H1 (cell line): Measurements from ENCODE around the gene PHACTR1. TPM values are rescaled to one million over a fixed set of nuclear protein-coding genes. Genes with fewer than 3 reads are reported as not detected.

Experiments
- CTCF ChIA-PET: fragments of 300-600 bp; sonication (Branson Sonifier 250); formaldehyde crosslinking; loops from one replicate; lab custom pipeline; 2021; ENCODE audit not compliant: partially characterized antibody; lab: Charles Lee
- POLR2A ChIA-PET: fragments of 300-600 bp; sonication (Branson Sonifier 250); formaldehyde crosslinking; loops from one replicate; lab custom pipeline; 2021; ENCODE audit warnings: inconsistent platforms; ENCODE audit not compliant: partially characterized antibody; lab: Charles Lee
- DNase-seq, 2 experiments: peaks; one replicate each; pipeline versions ENCODE4 v3.0.0 to v3.0.0-alpha.2; 2010 to 2022; ENCODE audit warnings: low spot score in 2 of 2, low read depth in 1 of 2, mixed read lengths in 1 of 2
- FAIRE-seq: peaks from 2 replicates; lab custom pipeline; 2011; peaks lifted over from hg19 to GRCh38; lab: Jason Lieb, UNC
- H2AFZ ChIP-seq: 2 replicates; pipeline ENCODE4 v1.8.1; 2012; ENCODE audit warnings: low read length, inconsistent platforms
- H2AK5ac ChIP-seq: 2 replicates; pipeline ENCODE4 v1.6.1; 2013; ENCODE audit warnings: low read depth, low read length
- H2BK120ac ChIP-seq: replicated peaks from 2 replicates; pipeline ENCODE3; 2013; ENCODE audit warnings: low read depth, low read length, inconsistent platforms
- H2BK12ac ChIP-seq: 2 replicates; pipeline ENCODE4 v1.6.1; 2013; ENCODE audit warnings: low read depth, low read length
- H2BK15ac ChIP-seq: 2 replicates; pipeline ENCODE4 v1.6.1; 2013; ENCODE audit warnings: low read length
- H2BK20ac ChIP-seq: 2 replicates; pipeline ENCODE4 v1.6.1; 2013; ENCODE audit warnings: low read length
- H2BK5ac ChIP-seq: 2 replicates; pipeline ENCODE4 v1.6.1; 2013; ENCODE audit warnings: low read depth, low read length
- H3K14ac ChIP-seq: 2 replicates; pipeline ENCODE4 v1.6.1; 2013; ENCODE audit warnings: inconsistent platforms; ENCODE audit not compliant: insufficient read length
- H3K18ac ChIP-seq: 2 replicates; pipeline ENCODE4 v1.6.1; 2013; ENCODE audit warnings: low read length; ENCODE audit errors: extremely low read depth
- H3K23ac ChIP-seq: 2 replicates; pipeline ENCODE4 v1.6.1; 2013; ENCODE audit warnings: inconsistent platforms; ENCODE audit not compliant: insufficient read length
- H3K23me2 ChIP-seq: 2 replicates; pipeline ENCODE4 v1.6.1; 2013; ENCODE audit warnings: low read depth, low read length
- H3K27ac ChIP-seq: 2 replicates; pipeline ENCODE4 v1.6.1; 2011; ENCODE audit warnings: low read depth, low read length, inconsistent platforms
- H3K27me3 ChIP-seq, 4 experiments: replicated peaks in 1 of 4; 1 replicate in 1 of 4; 2 replicates in 3 of 4; pipeline versions ENCODE4 v1.6.1 to v1.8.1; 2011 to 2013; ENCODE audit warnings: low read length in 3 of 4, mild to moderate bottlenecking in 3 of 4, inconsistent platforms in 2 of 4, mixed read lengths in 2 of 4, moderate library complexity in 1 of 4; ENCODE audit not compliant: control insufficient read depth in 3 of 4, insufficient read depth in 3 of 4; ENCODE audit errors: extremely low read depth in 1 of 4
- H3K36me3 ChIP-seq, 4 experiments: 2 replicates each; pipeline versions ENCODE4 v1.6.1 to v1.8.1; 2011 to 2013; ENCODE audit warnings: mild to moderate bottlenecking in 4 of 4, low read length in 3 of 4, moderate library complexity in 2 of 4, control low read depth in 1 of 4, inconsistent platforms in 1 of 4; ENCODE audit not compliant: insufficient read depth in 4 of 4, control insufficient read depth in 2 of 4
- H3K4ac ChIP-seq: replicated peaks from 2 replicates; pipeline ENCODE3; 2013; ENCODE audit warnings: low read length, low read depth, mixed read lengths, inconsistent platforms; ENCODE audit not compliant: insufficient read length
- H3K4me1 ChIP-seq, 4 experiments: replicated peaks in 1 of 4; 1 replicate in 1 of 4; 2 replicates in 3 of 4; pipeline versions ENCODE4 v1.6.1 to v1.8.1; 2011 to 2013; ENCODE audit warnings: low read length in 3 of 4, inconsistent platforms in 2 of 4, mixed read lengths in 1 of 4; ENCODE audit not compliant: insufficient read depth in 4 of 4, control insufficient read depth in 3 of 4
- H3K4me2 ChIP-seq, 2 experiments: 2 replicates each; pipeline versions ENCODE4 v1.6.1 to v1.8.1; 2011 to 2013; ENCODE audit warnings: low read depth in 2 of 2, low read length in 2 of 2, control low read depth in 1 of 2, inconsistent platforms in 1 of 2, mild to moderate bottlenecking in 1 of 2; ENCODE audit not compliant: insufficient read depth in 1 of 2
- H3K4me3 ChIP-seq, 4 experiments: fragments of 200-600, 300-600 bp in 1 of 4; sonication (generic), shearing (Covaris generic), sonication (Bioruptor Twin) in 1 of 4; 2 replicates each; pipeline versions ENCODE4 v1.5.1 to v1.8.1; 2011 to 2016; ENCODE audit warnings: low read length in 4 of 4, low read depth in 3 of 4, control low read depth in 2 of 4, inconsistent platforms in 2 of 4, mild to moderate bottlenecking in 2 of 4, mixed read lengths in 1 of 4, moderate library complexity in 1 of 4; ENCODE audit not compliant: insufficient read depth in 2 of 4; ENCODE audit errors: extremely low read depth in 1 of 4
- H3K56ac ChIP-seq: replicated peaks from 2 replicates; pipeline ENCODE3; 2013; ENCODE audit warnings: low read depth, mild to moderate bottlenecking, mixed read lengths, low read length, inconsistent platforms; ENCODE audit not compliant: insufficient read length
- H3K79me1 ChIP-seq: 2 replicates; pipeline ENCODE4 v1.6.1; 2013; ENCODE audit warnings: low read depth, low read length, control low read depth
- H3K79me2 ChIP-seq, 2 experiments: 2 replicates each; pipeline versions ENCODE4 v1.6.1 to v1.8.1; 2012 to 2013; ENCODE audit warnings: low read length in 2 of 2, mild to moderate bottlenecking in 2 of 2, inconsistent platforms in 1 of 2; ENCODE audit not compliant: insufficient read depth in 2 of 2, control insufficient read depth in 1 of 2
- H3K9ac ChIP-seq, 4 experiments: replicated peaks in 1 of 4; 1 replicate in 1 of 4; 2 replicates in 3 of 4; pipeline versions ENCODE4 v1.6.1 to v1.8.1; 2011 to 2013; ENCODE audit warnings: low read depth in 3 of 4, low read length in 3 of 4, control low read depth in 2 of 4, mild to moderate bottlenecking in 2 of 4, moderate library complexity in 2 of 4, inconsistent platforms in 1 of 4; ENCODE audit errors: extremely low read depth in 1 of 4
- H3K9me3 ChIP-seq, 2 experiments: 2 replicates each; pipeline versions ENCODE4 v1.6.1 to v1.8.1; 2012 to 2013; ENCODE audit warnings: mild to moderate bottlenecking in 2 of 2, moderate library complexity in 2 of 2, control low read depth in 1 of 2, inconsistent platforms in 1 of 2, low read depth in 1 of 2, low read length in 1 of 2, mixed read lengths in 1 of 2; ENCODE audit not compliant: insufficient read depth in 2 of 2
- H4K20me1 ChIP-seq, 2 experiments: replicated peaks in 1 of 2; 2 replicates each; pipeline versions ENCODE3 to v1.8.1; 2011 to 2013; ENCODE audit warnings: inconsistent platforms in 2 of 2, low read length in 2 of 2, mild to moderate bottlenecking in 1 of 2; ENCODE audit not compliant: insufficient read depth in 2 of 2, control insufficient read depth in 1 of 2
- H4K5ac ChIP-seq: 2 replicates; pipeline ENCODE4 v1.6.1; 2013; ENCODE audit warnings: low read length, low read depth, mixed read lengths, inconsistent platforms; ENCODE audit not compliant: insufficient read length
- H4K8ac ChIP-seq: 2 replicates; pipeline ENCODE4 v1.8.0; 2013; ENCODE audit warnings: mild to moderate bottlenecking, moderate library complexity, low read length, inconsistent platforms; ENCODE audit not compliant: insufficient read depth; ENCODE audit errors: extremely low read depth
- H4K91ac ChIP-seq: replicated peaks from 2 replicates; pipeline ENCODE3; 2013; ENCODE audit warnings: low read length, mixed read lengths, inconsistent platforms; ENCODE audit not compliant: insufficient read length
- BRCA1 ChIP-seq: IDR thresholded peaks from 2 replicates; pipeline ENCODE4 v1.6.1; 2012; ENCODE audit warnings: low read depth, low read length, improper control_type of control experiment
- CBX5 ChIP-seq: fragments of 300-800, 300-1000 bp; sonication (generic); IDR thresholded peaks from 2 replicates; pipeline ENCODE4 v1.7.1; 2016; ENCODE audit warnings: antibody characterized with exemption, low read length, low read depth
- HDAC6 ChIP-seq: IDR thresholded peaks from one replicate; pipeline ENCODE4 v1.7.1; 2012; ENCODE audit warnings: low read depth, mild to moderate bottlenecking, inconsistent platforms, low read length, moderate library complexity
- KDM5A ChIP-seq: fragments of 200-600 bp; IDR thresholded peaks from 2 replicates; pipeline ENCODE4 v1.7.1; 2012; ENCODE audit warnings: mild to moderate bottlenecking, low read length, inconsistent platforms, mixed read lengths
- NANOG ChIP-seq: IDR thresholded peaks from 2 replicates; pipeline ENCODE4 v1.6.1; 2011; ENCODE audit warnings: low read length, low read depth, mild to moderate bottlenecking, inconsistent platforms; ENCODE audit not compliant: insufficient read depth, poor library complexity, severe bottlenecking
- RAD21 ChIP-seq, 2 experiments: IDR thresholded peaks in 1 of 2; conservative IDR thresholded peaks in 1 of 2; 2 replicates each; pipeline ENCODE4 v1.6.1; 2011; ENCODE audit warnings: low read depth in 2 of 2, low read length in 2 of 2, improper control_type of control experiment in 1 of 2, inconsistent platforms in 1 of 2, mild to moderate bottlenecking in 1 of 2, moderate library complexity in 1 of 2
- WGBS, 2 experiments: shearing (Covaris generic) in 1 of 2; methylation state at CpG; one replicate each; pipeline versions ENCODE4 v1.1.6 to v1.1.7; 2013 to 2015; ENCODE audit warnings: low lambda C conversion rate in 2 of 2, mixed read lengths in 2 of 2, inconsistent platforms in 1 of 2, low coverage in 1 of 2, missing lambda C conversion rate in 1 of 2; ENCODE audit not compliant: insufficient replicate concordance in 2 of 2, insufficient coverage in 1 of 2, insufficient read length in 1 of 2; ENCODE audit errors: extremely low coverage in 1 of 2, missing lambda C conversion rate in 1 of 2; 5-methylcytosine and 5-hydroxymethylcytosine counted together
- polyA plus RNA-seq, 7 experiments: library from polyadenylated mRNA; depleted of rRNA in 3 of 7; stranded (reverse) in 5 of 7; unstranded in 2 of 7; fragments of >200 nt in 5 of 7; fragments of 200-250 nt in 2 of 7; gene quantifications; 1 replicate in 5 of 7; 2 replicates in 1 of 7; 4 replicates in 1 of 7; pipeline versions ENCODE4 v1.2.1 to v1.2.3, GENCODE V29; 2011 to 2013; ENCODE audit warnings: missing spikeins in 2 of 7, mixed read lengths in 2 of 7
- total RNA-seq: library from RNA; stranded (reverse); fragmentation: NEBNext Ultra II Directional; extraction: Animal tissue kit (Norgen Biotek cat#: 25700); gene quantifications from 2 replicates; pipeline ENCODE4 v1.2.1, GENCODE V29; 2021

Gene PHACTR1
- total and polyA plus RNA-seq, 2 of the 8 experiments (the other 6 are each of a cell fraction or from before 2014, with no cell fraction given): 3.9 to 17.1 TPM

DNA sequence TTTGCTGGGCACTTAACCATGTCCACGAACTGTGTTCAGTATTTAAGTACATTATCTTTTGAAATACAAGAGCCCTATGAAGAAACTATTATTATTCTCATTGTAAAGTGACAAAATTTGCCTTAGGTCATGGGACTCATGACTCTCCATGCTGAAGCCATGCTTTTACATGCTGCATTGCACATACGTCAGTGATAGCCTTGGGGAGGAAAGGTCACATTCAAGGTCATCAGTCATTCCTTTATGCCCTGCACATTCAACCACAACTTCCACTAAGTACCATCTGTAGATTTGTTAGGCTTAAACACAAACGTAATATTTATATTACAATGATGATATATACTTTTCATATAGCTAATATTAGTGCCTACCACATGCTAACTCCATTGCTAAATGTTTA lies 319.0 kb downstream of the PHACTR1 start:
- H3K14ac ChIP-seq: no peak overlapping the region
- no peak overlapping the region for H2BK20ac ChIP-seq
- no peak overlapping the region for H4K5ac ChIP-seq
- no peak overlapping the region for H3K4me3 ChIP-seq
- no peak overlapping the region for H4K91ac ChIP-seq
- H3K27me3 ChIP-seq: no peaks in the 10 kb centered on the region
- no peak overlapping the region for H3K9ac ChIP-seq
- H3K18ac ChIP-seq: no peak overlapping the region
- H3K27ac ChIP-seq: no peak overlapping the region
- POLR2A ChIA-PET: no interaction called here
- H3K4ac ChIP-seq: no peak overlapping the region
- H3K23ac ChIP-seq: no peak overlapping the region
- H2BK120ac ChIP-seq: no peak overlapping the region
- H2BK15ac ChIP-seq: no peak overlapping the region
- H2BK12ac ChIP-seq: no peak overlapping the region
- no peak overlapping the region for H3K4me2 ChIP-seq
- H3K56ac ChIP-seq: no peak overlapping the region
- no peaks in the 10 kb centered on the region for H3K9me3 ChIP-seq
- no peaks in the 10 kb centered on the region for H3K36me3 ChIP-seq
- no peak overlapping the region for H2AFZ ChIP-seq
- no peaks in the 10 kb centered on the region for H3K4me1 ChIP-seq
- H2AK5ac ChIP-seq: no peak overlapping the region
- H3K79me2 ChIP-seq: no peaks in the 10 kb centered on the region
- H3K23me2 ChIP-seq: no peaks in the 10 kb centered on the region
- CTCF ChIA-PET: no interaction called here
- DNase-seq (no peak), FAIRE-seq (no peak)
- no peak overlapping the region for H4K8ac ChIP-seq
- no peaks in the 10 kb centered on the region for H4K20me1 ChIP-seq
- no peaks in the 10 kb centered on the region for H3K79me1 ChIP-seq
- 88% methylated on average over 3 of the region's 3 CpGs; no CpG with 5 or more reads in 1 of the 2 experiments for WGBS, 2 experiments
- no peak overlapping the region for H2BK5ac ChIP-seq
- TF ChIP-seq CBX5: no peak
- no peak for TF ChIP-seq NANOG
- no peak for TF ChIP-seq HDAC6
- TF ChIP-seq KDM5A: no peak
- no peak for TF ChIP-seq BRCA1
- no peak for TF ChIP-seq RAD21 (IDR thresholded peaks at IDR 0.05 in 1 of 2, conservative IDR thresholded peaks at IDR 0.05 in 1 of 2; ENCODE audit: low read depth in 2 of 2, low read length in 2 of 2)
